ENCODE results near the gene ACTR5.

ACTR5 gene
- total RNA-seq, result 28.4 to 33.1 reads per million in 2 donors

- DNase-seq, result peak; percentile 98
Observed at GRCh38 chr20:38748097-38748860, at the start of gene ACTR5. TSS of gene ACTR5 (plus strand) at chr20:38748460. CDS start at chr20:38748479, 19 bp downstream.

- DNase-seq, result no peak
Observed at GRCh38 chr20:38698541-38698940, 49.7 kb upstream of the ACTR5 start.

- no peak for DNase-seq
Observed at GRCh38 chr20:38700141-38700540, 48.1 kb upstream of the ACTR5 start.

GRCh38 chr20:38700926-38701325 lies 47.3 kb upstream of the ACTR5 start:
- no peak for DNase-seq

- DNase-seq, result no peak
Observed at GRCh38 chr20:38703526-38703925, 44.7 kb upstream of the ACTR5 start.

GRCh38 chr20:38704136-38704535 lies 44.1 kb upstream of the ACTR5 start:
- no peak for DNase-seq

- DNase-seq, result no peak
Observed at GRCh38 chr20:38706509-38706908, 41.8 kb upstream of the ACTR5 start.

- DNase-seq, result no peak
Observed at GRCh38 chr20:38714308-38714707, 34.0 kb upstream of the ACTR5 start.

- DNase-seq, result no peak
Observed at GRCh38 chr20:38715646-38716045, 32.6 kb upstream of the ACTR5 start.

GRCh38 chr20:38722683-38723016 lies 25.6 kb upstream of the ACTR5 start:
- DNase-seq, result no peak

- DNase-seq, result no peak
Observed at GRCh38 chr20:38723017-38723847, 25.0 kb upstream of the ACTR5 start.

- DNase-seq, result peak; percentile 6
Observed at GRCh38 chr20:38723848-38724625, 24.2 kb upstream of the ACTR5 start, which contains the start of gene SLC32A1. TSS of gene SLC32A1 (plus strand) at chr20:38724486. CDS start at chr20:38724725, 239 bp downstream.

- DNase-seq, result no peak
Observed at GRCh38 chr20:38724626-38725147, 23.6 kb upstream of the ACTR5 start.

- DNase-seq, result peak; percentile 5
Observed at GRCh38 chr20:38725148-38725901, 22.9 kb upstream of the ACTR5 start.

- DNase-seq, result peak; percentile 35
Observed at GRCh38 chr20:38725931-38726803, 22.1 kb upstream of the ACTR5 start.

GRCh38 chr20:38726804-38727606 lies 21.3 kb upstream of the ACTR5 start:
- DNase-seq, result peak; percentile 36

- peak; percentile 4 for DNase-seq
Observed at GRCh38 chr20:38727607-38728190, 20.6 kb upstream of the ACTR5 start.

GRCh38 chr20:38728191-38728781 lies 20.0 kb upstream of the ACTR5 start:
- DNase-seq, result peak; percentile 1

- no peak for DNase-seq
Observed at GRCh38 chr20:38728911-38729642, 19.2 kb upstream of the ACTR5 start.
